CD14-positive monocyte (primary cell): ENCODE results near the gene ATOH8. TPM values are rescaled to one million over a fixed set of nuclear protein-coding genes. Genes with fewer than 3 reads are reported as not detected.
"Not testable (repeated sequence)": the region's sequence is repeated elsewhere in the genome, so short reads cannot be mapped to it uniquely, and the experiment has no call there.

Source experiments
- DNase-seq, 3 donors: peaks; one replicate each; pipeline ENCODE4 v3.0.0-alpha.2; 2011 to 2022
- H2AFZ ChIP-seq: 2 replicates; pipeline ENCODE4 v1.6.0; 2012; ENCODE audit warnings: mild to moderate bottlenecking, low read depth, low read length, inconsistent platforms; ENCODE audit not compliant: insufficient read depth, poor library complexity, severe bottlenecking
- H3K27ac ChIP-seq, 2 donors: 1 replicate in 1 of 2; 2 replicates in 1 of 2; pipeline ENCODE4 v1.5.1; 2012 to 2013; ENCODE audit warnings: low read length in 2 of 2, control low read depth in 1 of 2, inconsistent platforms in 1 of 2, low read depth in 1 of 2, mild to moderate bottlenecking in 1 of 2
- H3K27me3 ChIP-seq, 2 donors: one replicate each; pipeline versions ENCODE4 v1.6.0 to v1.6.1; 2011 to 2013; ENCODE audit warnings: low read length in 2 of 2; ENCODE audit not compliant: control insufficient read depth in 2 of 2, insufficient read depth in 2 of 2
- H3K36me3 ChIP-seq, 2 donors: replicated peaks in 1 of 2; 1 replicate in 1 of 2; 2 replicates in 1 of 2; pipeline versions ENCODE4 v1.5.1 to v1.6.1; 2012 to 2013; ENCODE audit warnings: low read length in 2 of 2, control low read depth in 1 of 2, inconsistent platforms in 1 of 2, mild to moderate bottlenecking in 1 of 2; ENCODE audit not compliant: insufficient read depth in 2 of 2, control insufficient read depth in 1 of 2
- H3K4me1 ChIP-seq, 2 donors: 1 replicate in 1 of 2; 2 replicates in 1 of 2; pipeline versions ENCODE4 v1.5.1 to v1.6.1; 2012 to 2013; ENCODE audit warnings: low read length in 2 of 2, control low read depth in 1 of 2, inconsistent platforms in 1 of 2, mild to moderate bottlenecking in 1 of 2, moderate library complexity in 1 of 2; ENCODE audit not compliant: insufficient read depth in 2 of 2, control insufficient read depth in 1 of 2
- H3K4me2 ChIP-seq: replicated peaks from 2 replicates; pipeline ENCODE3; 2012; ENCODE audit warnings: low read length, moderate library complexity, mild to moderate bottlenecking; ENCODE audit not compliant: poor library complexity, severe bottlenecking; ENCODE audit errors: extremely low read depth
- H3K4me3 ChIP-seq, 3 experiments: fragments of 200-600 bp in 1 of 3; sonication (generic) in 1 of 3; replicated peaks in 1 of 3; 1 replicate in 2 of 3; 2 replicates in 1 of 3; pipeline ENCODE4 v1.5.1; 2011 to 2013; ENCODE audit warnings: low read length in 3 of 3, mild to moderate bottlenecking in 3 of 3, control low read depth in 2 of 3, low read depth in 2 of 3, inconsistent platforms in 1 of 3, moderate library complexity in 1 of 3
- H3K79me2 ChIP-seq: 2 replicates; pipeline ENCODE4 v1.6.0; 2012; ENCODE audit warnings: mild to moderate bottlenecking, control low read depth, inconsistent platforms, low read length, moderate library complexity; ENCODE audit not compliant: insufficient read depth
- H3K9ac ChIP-seq: 2 replicates; pipeline ENCODE4 v1.6.0; 2017; ENCODE audit warnings: low read length, mild to moderate bottlenecking; ENCODE audit not compliant: insufficient read depth, poor library complexity, severe bottlenecking
- H3K9me3 ChIP-seq, 2 donors: replicated peaks in 1 of 2; 1 replicate in 1 of 2; 2 replicates in 1 of 2; pipeline versions ENCODE4 v1.5.1 to v1.6.1; 2012 to 2013; ENCODE audit warnings: low read length in 2 of 2, control low read depth in 1 of 2; ENCODE audit not compliant: control insufficient read depth in 1 of 2, insufficient read depth in 1 of 2
- H4K20me1 ChIP-seq: 2 replicates; pipeline ENCODE4 v1.6.0; 2012; ENCODE audit warnings: mild to moderate bottlenecking, low read length, control low read depth, moderate library complexity; ENCODE audit not compliant: insufficient read depth
- H3K27ac Mint-ChIP-seq, 7 donors: one replicate each; pipeline ENCODE4 v1.8.0; 2020; ENCODE audit warnings: mild to moderate bottlenecking in 7 of 7, mixed read lengths in 7 of 7, moderate library complexity in 6 of 7, inconsistent platforms in 2 of 7
- H3K27me3 Mint-ChIP-seq, 3 donors: one replicate each; pipeline ENCODE4 v1.8.0; 2021 to 2022; ENCODE audit warnings: low read depth in 3 of 3, mild to moderate bottlenecking in 3 of 3, mixed read lengths in 3 of 3, moderate library complexity in 3 of 3, inconsistent platforms in 1 of 3
- H3K36me3 Mint-ChIP-seq, 2 donors: one replicate each; pipeline ENCODE4 v1.8.0; 2020; ENCODE audit warnings: mixed read lengths in 2 of 2, inconsistent platforms in 1 of 2, mild to moderate bottlenecking in 1 of 2
- H3K4me1 Mint-ChIP-seq: one replicate; pipeline ENCODE4 v1.8.0; 2020; ENCODE audit warnings: mild to moderate bottlenecking, mixed read lengths
- H3K4me3 Mint-ChIP-seq, 2 donors: one replicate each; pipeline ENCODE4 v1.8.0; 2020; ENCODE audit warnings: mild to moderate bottlenecking in 2 of 2, mixed read lengths in 2 of 2, moderate library complexity in 1 of 2
- H3K9me3 Mint-ChIP-seq, 7 donors: one replicate each; pipeline ENCODE4 v1.8.0; 2020 to 2022; ENCODE audit warnings: mixed read lengths in 7 of 7, mild to moderate bottlenecking in 6 of 7, moderate library complexity in 6 of 7, inconsistent platforms in 2 of 7
- WGBS: methylation state at CpG from one replicate; pipeline ENCODE4 v1.1.5; 2013; ENCODE audit warnings: missing lambda C conversion rate; ENCODE audit not compliant: insufficient coverage; 5-methylcytosine and 5-hydroxymethylcytosine counted together
- intact Hi-C, 2 donors: fragments of 100-400 bp; cut with micrococcal nuclease; formaldehyde crosslinking; loops; one replicate each; pipeline versions ENCODE4 v1.15.0 to v1.15.1; 2023
- polyA plus RNA-seq, 3 donors: library from polyadenylated mRNA; depleted of rRNA in 1 of 3; unstranded in 2 of 3; stranded (reverse) in 1 of 3; fragments of 300-500 nt in 2 of 3; fragments of >200 nt in 1 of 3; fragmentation: Illumina TruSeq in 2 of 3; gene quantifications; 1 replicate in 2 of 3; 2 replicates in 1 of 3; pipeline ENCODE4 v1.2.3, GENCODE V29; 2012 to 2021
- TF ChIP-seq, protein P1 (sequence below): fragments of 200-600 bp; IDR thresholded peaks from one replicate; pipeline ENCODE4 v1.8.0; 2022; ENCODE audit warnings: antibody characterized with exemption, mild to moderate bottlenecking

Gene ATOH8
- polyA plus RNA-seq, 3 donors, result 2.0 to 3.9 (median 2.1) TPM

GRCh38 chr2:85828725-85829124, 74.9 kb downstream of the ATOH8 start:
- Histone ChIP-seq H3K27ac (no peak overlapping the region), H3K9me3 (no peaks in the 10 kb centered on the region), H4K20me1 (no peaks in the 10 kb centered on the region), H3K27me3 (no peaks in the 10 kb centered on the region), H3K79me2 (no peaks in the 10 kb centered on the region), H3K36me3 (no peaks in the 10 kb centered on the region), H3K4me1 (peaks cover 2 to 5% of the 10 kb centered on the region in 2 donors), H2AFZ (no peak overlapping the region), H3K4me3 (no peak overlapping the region), H3K4me2 (no peak overlapping the region), H3K9ac (no peak overlapping the region)
- TF ChIP-seq, protein P1, sequence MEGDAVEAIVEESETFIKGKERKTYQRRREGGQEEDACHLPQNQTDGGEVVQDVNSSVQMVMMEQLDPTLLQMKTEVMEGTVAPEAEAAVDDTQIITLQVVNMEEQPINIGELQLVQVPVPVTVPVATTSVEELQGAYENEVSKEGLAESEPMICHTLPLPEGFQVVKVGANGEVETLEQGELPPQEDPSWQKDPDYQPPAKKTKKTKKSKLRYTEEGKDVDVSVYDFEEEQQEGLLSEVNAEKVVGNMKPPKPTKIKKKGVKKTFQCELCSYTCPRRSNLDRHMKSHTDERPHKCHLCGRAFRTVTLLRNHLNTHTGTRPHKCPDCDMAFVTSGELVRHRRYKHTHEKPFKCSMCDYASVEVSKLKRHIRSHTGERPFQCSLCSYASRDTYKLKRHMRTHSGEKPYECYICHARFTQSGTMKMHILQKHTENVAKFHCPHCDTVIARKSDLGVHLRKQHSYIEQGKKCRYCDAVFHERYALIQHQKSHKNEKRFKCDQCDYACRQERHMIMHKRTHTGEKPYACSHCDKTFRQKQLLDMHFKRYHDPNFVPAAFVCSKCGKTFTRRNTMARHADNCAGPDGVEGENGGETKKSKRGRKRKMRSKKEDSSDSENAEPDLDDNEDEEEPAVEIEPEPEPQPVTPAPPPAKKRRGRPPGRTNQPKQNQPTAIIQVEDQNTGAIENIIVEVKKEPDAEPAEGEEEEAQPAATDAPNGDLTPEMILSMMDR, result no peak
- H3K4me3 Mint-ChIP-seq, result no peak overlapping the region
- no peak overlapping the region for H3K27ac Mint-ChIP-seq
- intact Hi-C loops, result no loop called here
- no peaks in the 10 kb centered on the region for H3K36me3 Mint-ChIP-seq
- peaks cover 0 to under 1% (median 0%) of the 10 kb centered on the region in 7 donors for H3K9me3 Mint-ChIP-seq
- WGBS, result 98% methylated on average over 4 of the region's 7 CpGs
- no peak for DNase-seq
- H3K4me1 Mint-ChIP-seq, result peaks cover 12% of the 10 kb centered on the region
- H3K27me3 Mint-ChIP-seq, result peaks cover 2 to 8% (median 3%) of the 10 kb centered on the region in 3 donors

GRCh38 chr2:85829394-85829793, 75.6 kb downstream of the ATOH8 start:
- H4K20me1 ChIP-seq, intact Hi-C loops, H3K9ac ChIP-seq, H3K27ac Mint-ChIP-seq, H3K4me3 ChIP-seq, H3K36me3 Mint-ChIP-seq, H3K27me3 Mint-ChIP-seq, DNase-seq, H3K9me3 Mint-ChIP-seq, H3K4me2 ChIP-seq, H3K27me3 ChIP-seq, H2AFZ ChIP-seq, H3K27ac ChIP-seq, H3K36me3 ChIP-seq, H3K4me3 Mint-ChIP-seq, H3K79me2 ChIP-seq, H3K4me1 ChIP-seq, H3K9me3 ChIP-seq: not testable (repeated sequence)
- H3K4me1 Mint-ChIP-seq, result peaks cover 12% of the 10 kb centered on the region
- no CpG with 5 or more reads among the region's 4 CpGs for WGBS
